GM08714 (cell line): ENCODE measurements around the gene DBN1.

Source experiments
- H3K4me3 ChIP-seq: fragments of 200-500 bp; sonication (Bioruptor generic); 2 replicates; pipeline ENCODE4 v1.5.1; 2014; ENCODE audit warnings: mild to moderate bottlenecking, low read length, inconsistent platforms
- ZNF274 ChIP-seq: IDR thresholded peaks from 2 replicates; pipeline ENCODE4 v1.6.1; 2012; ENCODE audit warnings: mild to moderate bottlenecking, low read depth, low read length

DBN1 gene

GRCh38 chr5:177454397-177455035 lies 18.9 kb downstream of the DBN1 start:
- TF ChIP-seq ZNF274: no peak
- peak overlapping the region; percentile 74; the same call in 1 of the 2 replicates for H3K4me3 ChIP-seq

GRCh38 chr5:177453852-177454396 lies 19.5 kb downstream of the DBN1 start:
- peak overlapping the region; percentile 51; the same call in 1 of the 2 replicates for H3K4me3 ChIP-seq
- no peak for TF ChIP-seq ZNF274

- TF ChIP-seq ZNF274: no peak
- H3K4me3 ChIP-seq: no peak overlapping the region
Measured at GRCh38 chr5:177452688-177453638, 20.5 kb downstream of the DBN1 start.

- no peak for TF ChIP-seq ZNF274
Measured at GRCh38 chr5:177450667-177451424, 22.6 kb downstream of the DBN1 start.

GRCh38 chr5:177449140-177450061 lies 24.0 kb downstream of the DBN1 start:
- no peak for TF ChIP-seq ZNF274
- no peak overlapping the region for H3K4me3 ChIP-seq

More at GRCh38 chr5:177450667-177451424, 22.6 kb downstream of the DBN1 start:
- no peak overlapping the region for H3K4me3 ChIP-seq

- no peak for TF ChIP-seq ZNF274
- no peak overlapping the region; the same call in 1 of the 2 replicates for H3K4me3 ChIP-seq
Measured at GRCh38 chr5:177448244-177448950, 25.0 kb downstream of the DBN1 start.

- peak overlapping the region; percentile 6; the same call in 1 of the 2 replicates for H3K4me3 ChIP-seq
- TF ChIP-seq ZNF274: no peak
Measured at GRCh38 chr5:177447611-177448243, 25.7 kb downstream of the DBN1 start.

- peak overlapping the region; percentile 69; the same call in 1 of the 2 replicates for H3K4me3 ChIP-seq
- TF ChIP-seq ZNF274: no peak
Measured at GRCh38 chr5:177447066-177447610, 26.3 kb downstream of the DBN1 start.

- TF ChIP-seq ZNF274: no peak
- H3K4me3 ChIP-seq: peak within 1 kb of the TSS; percentile 69; the same call in 1 of the 2 replicates
Measured at GRCh38 chr5:177446200-177447065, 27.0 kb downstream of the DBN1 start, which contains the start of gene PRR7. PRR7 (plus strand) TSS chr5:177446814; CDS start chr5:177455068, 8,254 bp downstream.

- TF ChIP-seq ZNF274: no peak
- peak overlapping the region; percentile 69; the same call in 1 of the 2 replicates for H3K4me3 ChIP-seq
Measured at GRCh38 chr5:177445917-177446199, 27.6 kb downstream of the DBN1 start.

GRCh38 chr5:177445052-177445916 lies 28.1 kb downstream of the DBN1 start:
- no peak for TF ChIP-seq ZNF274
- H3K4me3 ChIP-seq: no peak overlapping the region; the same call in 1 of the 2 replicates
